OCI-LY1 (cell line): ENCODE measurements around the gene ALDH1A1.

Experiments used
- H2AFZ ChIP-seq: fragments of 200-600 bp; sonication (generic), shearing (Covaris generic); 2 replicates; pipeline ENCODE4 v1.6.0; 2014; ENCODE audit warnings: antibody characterized with exemption, mild to moderate bottlenecking, low read length
- H3F3A ChIP-seq: fragments of 200-600 bp; sonication (generic), shearing (Covaris generic); 2 replicates; pipeline ENCODE4 v1.6.0; 2014; ENCODE audit warnings: mild to moderate bottlenecking, antibody characterized with exemption, low read length, moderate library complexity; ENCODE audit not compliant: insufficient read depth
- H3K27ac ChIP-seq: fragments of 200-600 bp; sonication (generic); 2 replicates; pipeline ENCODE4 v1.5.1; 2014; ENCODE audit warnings: low read length, mixed run types, mild to moderate bottlenecking, low read depth; ENCODE audit not compliant: poor library complexity, severe bottlenecking
- H3K27me3 ChIP-seq: fragments of 200-600 bp; sonication (generic); 2 replicates; pipeline ENCODE4 v1.6.0; 2014; ENCODE audit warnings: antibody characterized with exemption, mild to moderate bottlenecking, low read length, moderate library complexity; ENCODE audit not compliant: insufficient read depth
- H3K36me3 ChIP-seq: fragments of 200-600 bp; sonication (generic); 2 replicates; pipeline ENCODE4 v1.6.1; 2014; ENCODE audit warnings: mild to moderate bottlenecking, antibody characterized with exemption, low read length, moderate library complexity, mixed read lengths; ENCODE audit not compliant: insufficient read depth
- H3K4me1 ChIP-seq: fragments of 200-600 bp; sonication (generic); 2 replicates; pipeline ENCODE4 v1.5.1; 2014; ENCODE audit warnings: mild to moderate bottlenecking, low read length, moderate library complexity; ENCODE audit not compliant: insufficient read depth, severe bottlenecking
- H3K4me2 ChIP-seq: fragments of 200-600 bp; sonication (generic), shearing (Covaris generic); 2 replicates; pipeline ENCODE4 v1.6.1; 2014; ENCODE audit warnings: low read length
- H3K4me3 ChIP-seq: fragments of 200-600 bp; sonication (generic); 2 replicates; pipeline ENCODE4 v1.5.1; 2014; ENCODE audit warnings: low read length, low read depth, mild to moderate bottlenecking, mixed read lengths; ENCODE audit not compliant: poor library complexity, severe bottlenecking
- H3K79me2 ChIP-seq: fragments of 200-600 bp; shearing (Covaris generic); 2 replicates; pipeline ENCODE4 v1.6.1; 2016; ENCODE audit warnings: mixed run types, low read length, mixed read lengths; ENCODE audit not compliant: insufficient read depth
- H3K9ac ChIP-seq: fragments of 200-600 bp; sonication (generic), shearing (Covaris generic); 2 replicates; pipeline ENCODE4 v1.6.1; 2014; ENCODE audit warnings: mild to moderate bottlenecking, low read length, mixed read lengths
- H3K9me2 ChIP-seq: fragments of 200-600 bp; sonication (generic), shearing (Covaris generic); 2 replicates; pipeline ENCODE4 v1.6.1; 2014; ENCODE audit warnings: low read depth, mild to moderate bottlenecking, low read length, mixed read lengths
- H3K9me3 ChIP-seq: fragments of 200-600 bp; shearing (Covaris generic); 2 replicates; pipeline ENCODE4 v1.6.1; 2014; ENCODE audit warnings: low read length, mixed read lengths
- H4K20me1 ChIP-seq: fragments of 200-600 bp; sonication (generic), shearing (Covaris generic); 2 replicates; pipeline ENCODE4 v1.6.0; 2016; ENCODE audit warnings: mild to moderate bottlenecking, low read length; ENCODE audit not compliant: insufficient read depth
- EZH2 ChIP-seq: fragments of 200-600 bp; sonication (generic), shearing (Covaris generic); IDR thresholded peaks from 2 replicates; pipeline ENCODE4 v1.8.0; 2017; ENCODE audit warnings: borderline replicate concordance, mixed run types, mild to moderate bottlenecking, antibody characterized with exemption, low read length, moderate library complexity, mixed read lengths
- TF ChIP-seq, protein P1 (sequence below): fragments of 200-600 bp; sonication (generic), shearing (Covaris generic); IDR thresholded peaks from 2 replicates; pipeline ENCODE4 v1.5.1; 2017; ENCODE audit warnings: mild to moderate bottlenecking, antibody characterized with exemption, low read length, moderate library complexity, mixed read lengths

The ALDH1A1 gene

DNA sequence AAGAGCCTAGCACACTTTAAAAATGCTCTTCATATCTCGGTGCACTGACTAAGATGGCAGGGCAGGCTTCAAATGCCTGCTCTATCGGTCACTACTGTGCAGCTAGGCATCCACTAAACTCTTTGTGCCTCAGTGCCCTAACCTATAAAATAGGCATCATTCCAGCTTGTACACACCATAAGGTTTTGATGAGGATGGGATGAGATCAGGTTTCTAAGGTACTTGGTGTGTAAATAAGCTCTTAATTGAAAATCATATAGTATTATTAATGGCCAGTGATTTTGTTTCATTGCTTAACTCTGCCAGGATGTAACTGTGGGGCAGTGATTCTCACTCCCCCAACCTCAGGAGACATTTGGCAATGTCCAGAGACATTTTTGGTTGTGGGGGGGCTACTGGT lies 78.5 kb downstream of the ALDH1A1 start:
- Histone ChIP-seq H3K9me2 (no peaks in the 10 kb centered on the region), H3K36me3 (no peaks in the 10 kb centered on the region), H3K79me2 (no peaks in the 10 kb centered on the region), H3K9me3 (no peaks in the 10 kb centered on the region), H2AFZ (no peak overlapping the region), H3F3A (no peaks in the 10 kb centered on the region), H3K27me3 (no peaks in the 10 kb centered on the region), H3K27ac (no peak overlapping the region), H4K20me1 (no peaks in the 10 kb centered on the region), H3K9ac (no peak overlapping the region), H3K4me3 (no peak overlapping the region), H3K4me2 (no peak overlapping the region), H3K4me1 (no peaks in the 10 kb centered on the region)
- TF ChIP-seq EZH2 = no peak
- TF ChIP-seq, protein P1, sequence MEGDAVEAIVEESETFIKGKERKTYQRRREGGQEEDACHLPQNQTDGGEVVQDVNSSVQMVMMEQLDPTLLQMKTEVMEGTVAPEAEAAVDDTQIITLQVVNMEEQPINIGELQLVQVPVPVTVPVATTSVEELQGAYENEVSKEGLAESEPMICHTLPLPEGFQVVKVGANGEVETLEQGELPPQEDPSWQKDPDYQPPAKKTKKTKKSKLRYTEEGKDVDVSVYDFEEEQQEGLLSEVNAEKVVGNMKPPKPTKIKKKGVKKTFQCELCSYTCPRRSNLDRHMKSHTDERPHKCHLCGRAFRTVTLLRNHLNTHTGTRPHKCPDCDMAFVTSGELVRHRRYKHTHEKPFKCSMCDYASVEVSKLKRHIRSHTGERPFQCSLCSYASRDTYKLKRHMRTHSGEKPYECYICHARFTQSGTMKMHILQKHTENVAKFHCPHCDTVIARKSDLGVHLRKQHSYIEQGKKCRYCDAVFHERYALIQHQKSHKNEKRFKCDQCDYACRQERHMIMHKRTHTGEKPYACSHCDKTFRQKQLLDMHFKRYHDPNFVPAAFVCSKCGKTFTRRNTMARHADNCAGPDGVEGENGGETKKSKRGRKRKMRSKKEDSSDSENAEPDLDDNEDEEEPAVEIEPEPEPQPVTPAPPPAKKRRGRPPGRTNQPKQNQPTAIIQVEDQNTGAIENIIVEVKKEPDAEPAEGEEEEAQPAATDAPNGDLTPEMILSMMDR = no peak

DNA sequence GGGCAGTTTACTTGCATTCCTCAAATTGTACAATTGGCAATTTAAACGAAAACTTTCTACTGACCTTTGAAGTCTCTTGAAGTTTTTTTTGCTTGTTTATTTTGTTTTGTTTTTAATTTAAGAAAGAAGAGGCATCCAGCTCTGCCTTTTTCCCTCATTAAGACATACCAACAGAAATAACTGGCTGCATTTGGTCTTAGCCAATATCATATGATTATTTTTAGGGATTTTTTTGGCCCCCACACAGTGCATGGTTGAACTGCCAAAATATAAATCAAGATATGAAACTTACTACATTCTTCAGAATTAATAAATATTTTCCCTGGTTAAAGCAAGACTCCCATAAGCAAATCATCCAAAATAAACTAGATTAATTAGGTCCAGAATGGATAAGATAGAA lies 79.4 kb downstream of the ALDH1A1 start:
- H3K27me3 ChIP-seq = no peaks in the 10 kb centered on the region
- TF ChIP-seq, protein P1 = no peak
- TF ChIP-seq EZH2 = no peak

DNA sequence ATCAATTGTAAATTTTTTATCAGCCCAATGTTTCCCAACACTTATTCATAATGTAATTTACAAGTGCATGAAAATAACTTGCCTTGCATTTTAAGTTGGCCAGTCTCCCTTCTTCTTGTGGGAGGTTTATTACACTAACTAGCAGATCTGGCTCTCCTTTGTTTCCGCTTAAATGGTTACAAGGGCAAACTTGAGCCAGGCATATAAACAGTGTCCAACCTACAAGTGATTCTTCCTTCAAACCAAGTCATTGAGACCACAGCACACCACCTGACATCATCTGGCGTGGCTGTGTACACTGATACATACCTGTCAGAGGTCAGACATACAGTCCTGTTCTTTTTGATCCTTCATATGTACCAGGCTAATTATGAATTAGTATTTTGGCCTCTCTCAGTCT lies 80.1 kb downstream of the ALDH1A1 start:
- Histone ChIP-seq H3K27ac (no peak overlapping the region), H4K20me1 (no peaks in the 10 kb centered on the region), H3K9me3 (no peaks in the 10 kb centered on the region), H3F3A (no peaks in the 10 kb centered on the region), H3K9me2 (no peaks in the 10 kb centered on the region), H2AFZ (no peak overlapping the region), H3K4me3 (no peak overlapping the region), H3K9ac (no peak overlapping the region), H3K4me2 (no peak overlapping the region), H3K79me2 (no peaks in the 10 kb centered on the region), H3K36me3 (no peaks in the 10 kb centered on the region), H3K4me1 (no peaks in the 10 kb centered on the region), H3K27me3 (no peaks in the 10 kb centered on the region)
- TF ChIP-seq, protein P1 = no peak
- no peak for TF ChIP-seq EZH2

More for the DNA sequence above, 79.4 kb downstream of the ALDH1A1 start:
- H3K4me2 ChIP-seq = no peak overlapping the region
- H3F3A ChIP-seq = no peaks in the 10 kb centered on the region
- no peak overlapping the region for H2AFZ ChIP-seq
- no peaks in the 10 kb centered on the region for H3K36me3 ChIP-seq
- no peaks in the 10 kb centered on the region for H4K20me1 ChIP-seq
- no peaks in the 10 kb centered on the region for H3K79me2 ChIP-seq
- no peaks in the 10 kb centered on the region for H3K9me3 ChIP-seq
- H3K4me3 ChIP-seq = no peak overlapping the region
- no peak overlapping the region for H3K9ac ChIP-seq
- H3K4me1 ChIP-seq = no peaks in the 10 kb centered on the region
- no peaks in the 10 kb centered on the region for H3K9me2 ChIP-seq
- no peak overlapping the region for H3K27ac ChIP-seq
